T-helper 1 cell (primary cell): ENCODE measurements around the gene HOXA2.

Experiments
- DNase-seq, 5 donors: peaks; one replicate each; pipeline ENCODE4 v3.0.0-alpha.2; 2012 to 2020

The HOXA2 gene

GRCh38 chr7:27124902-27125689, 22.6 kb upstream of the HOXA2 start:
- DNase-seq: no peak

GRCh38 chr7:27124096-27124901, 21.8 kb upstream of the HOXA2 start:
- no peak for DNase-seq

GRCh38 chr7:27123477-27124053, 21.1 kb upstream of the HOXA2 start:
- no peak for DNase-seq

- no peak for DNase-seq
Observed at GRCh38 chr7:27123007-27123476, 20.6 kb upstream of the HOXA2 start.

- no peak for DNase-seq
Observed at GRCh38 chr7:27122077-27122910, 19.8 kb upstream of the HOXA2 start.

GRCh38 chr7:27121684-27122076, 19.2 kb upstream of the HOXA2 start:
- DNase-seq: no peak

- DNase-seq: no peak
Observed at GRCh38 chr7:27119412-27119911, 17.0 kb upstream of the HOXA2 start.

- no peak for DNase-seq
Observed at GRCh38 chr7:27118580-27118979, 16.1 kb upstream of the HOXA2 start.

GRCh38 chr7:27117887-27118491, 15.5 kb upstream of the HOXA2 start:
- DNase-seq: no peak

GRCh38 chr7:27116962-27117886, 14.7 kb upstream of the HOXA2 start:
- no peak for DNase-seq

GRCh38 chr7:27116031-27116961, 13.8 kb upstream of the HOXA2 start:
- DNase-seq: no peak

- no peak for DNase-seq
Observed at GRCh38 chr7:27115221-27116026, 12.9 kb upstream of the HOXA2 start.

GRCh38 chr7:27114881-27115220, 12.4 kb upstream of the HOXA2 start:
- DNase-seq: no peak

GRCh38 chr7:27113991-27114769, 11.7 kb upstream of the HOXA2 start:
- DNase-seq: no peak

GRCh38 chr7:27112955-27113949, 10.8 kb upstream of the HOXA2 start:
- DNase-seq: no peak

GRCh38 chr7:27112361-27112760, 9.9 kb upstream of the HOXA2 start:
- no peak for DNase-seq

GRCh38 chr7:27111751-27112277, 9.3 kb upstream of the HOXA2 start:
- DNase-seq: no peak
